Lower leg skin (tissue), 3 donors: Measurements from ENCODE around the gene KCNG2.

Experiments
- CTCF ChIP-seq, 3 donors: fragments of 450-650 bp; IDR thresholded peaks; one replicate each; pipeline ENCODE4 v1.5.1; 2016; ENCODE audit warnings: antibody characterized with exemption in 3 of 3, mild to moderate bottlenecking in 3 of 3, moderate library complexity in 2 of 3
- POLR2A ChIP-seq, 2 donors: fragments of 450-650 bp; IDR thresholded peaks; one replicate each; pipeline ENCODE4 v1.6.1; 2016 to 2017; ENCODE audit warnings: antibody characterized with exemption in 2 of 2, mild to moderate bottlenecking in 1 of 2, moderate library complexity in 1 of 2

DNA sequence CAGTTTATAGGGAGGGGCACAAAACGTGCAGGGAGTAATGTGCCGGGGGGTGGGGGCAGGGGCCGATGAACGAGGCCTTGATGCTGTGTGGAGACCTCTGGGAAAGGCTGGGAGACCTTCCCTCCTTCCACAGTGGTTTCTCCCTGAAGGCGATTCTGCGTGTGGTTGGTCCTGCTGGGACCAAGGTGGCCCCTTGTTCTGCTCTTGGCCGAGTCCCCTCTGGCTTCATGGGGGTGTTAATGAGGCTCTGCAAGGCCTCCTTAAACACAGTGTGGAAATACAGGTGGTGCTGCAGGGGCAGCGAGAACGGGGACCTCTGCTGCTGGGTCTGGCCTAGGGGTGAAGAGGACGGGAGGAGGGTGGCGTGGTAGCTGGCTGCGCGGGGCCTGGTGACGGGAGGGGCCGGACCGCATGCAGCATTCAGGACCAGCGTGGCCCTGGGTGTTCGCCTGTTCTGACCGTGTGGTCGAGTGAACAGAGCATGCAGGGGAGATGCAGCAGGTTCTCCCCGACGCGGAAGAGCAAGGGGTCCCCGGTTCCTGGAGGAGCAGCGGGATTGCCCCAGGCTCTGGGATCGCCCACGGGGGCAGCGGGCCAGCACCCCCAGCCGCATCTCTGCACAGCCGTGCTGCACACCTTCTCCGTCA is 42.1 kb upstream of the KCNG2 start:
- no peak for TF ChIP-seq CTCF (IDR thresholded peaks at IDR 0.05)
- no peak for TF ChIP-seq POLR2A (IDR thresholded peaks at IDR 0.05)
